ENCODE data around the gene SCMH1.

- TF ChIP-seq GATA2 (IDR thresholded peaks at IDR 0.05; ENCODE audit: low read depth, low read length) (no peak), GATA3 (IDR thresholded peaks at IDR 0.05; ENCODE audit: low read depth, low read length) (no peak)
Measured at GRCh38 chr1:41200728-41201127, 41.4 kb downstream of the SCMH1 start.

Data from SH-SY5Y (cell line).